ENCODE data around the gene COL15A1.

Gene COL15A1

DNA sequence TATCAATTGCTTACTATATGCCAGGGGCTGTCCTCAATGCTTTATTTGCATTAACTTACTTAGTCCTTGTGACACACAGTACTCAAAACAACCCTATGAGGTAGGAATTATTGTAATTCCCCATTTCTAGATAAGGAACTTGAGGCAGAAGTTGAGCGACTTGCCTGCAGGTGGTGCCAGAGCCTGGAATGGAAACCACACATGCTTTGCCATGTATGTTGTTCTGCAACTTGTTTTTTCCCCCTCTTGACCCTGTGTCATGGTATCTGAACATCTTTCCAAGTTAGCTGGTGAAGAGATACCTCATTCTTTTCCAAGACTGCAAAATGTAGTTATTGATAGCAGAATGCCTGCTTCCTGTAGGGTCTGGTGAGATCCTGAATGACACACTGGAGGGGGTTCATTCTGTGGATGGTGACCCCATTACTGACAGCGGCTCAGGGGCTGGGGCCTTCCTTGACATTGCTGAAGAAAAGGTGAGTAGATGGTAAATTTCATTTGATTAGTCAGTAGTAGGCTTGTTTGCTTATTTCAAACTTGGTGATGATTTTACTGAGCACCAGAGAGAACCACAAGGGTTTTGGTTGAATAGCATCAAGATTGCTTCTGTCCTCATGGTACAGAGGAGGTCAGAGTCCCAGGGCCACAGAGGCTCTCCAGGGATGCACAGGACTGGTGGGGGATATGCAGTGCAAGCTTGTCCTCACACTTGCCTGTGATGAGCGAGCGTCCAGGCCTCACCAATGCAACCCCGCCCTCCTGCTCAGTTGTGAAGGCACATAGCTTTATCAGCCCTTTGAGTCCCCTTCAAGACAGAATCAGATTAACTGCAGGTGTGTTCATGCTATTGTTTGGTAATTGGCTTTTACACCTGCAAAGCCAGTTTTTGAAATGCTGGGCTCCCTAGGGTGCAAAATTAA is 57.0 kb downstream of the COL15A1 start:
- TF ChIP-seq EZH2 (optimal IDR thresholded peaks at IDR 0.05; ENCODE audit: low read depth, low read length), result no peak
- TF ChIP-seq, protein P1, sequence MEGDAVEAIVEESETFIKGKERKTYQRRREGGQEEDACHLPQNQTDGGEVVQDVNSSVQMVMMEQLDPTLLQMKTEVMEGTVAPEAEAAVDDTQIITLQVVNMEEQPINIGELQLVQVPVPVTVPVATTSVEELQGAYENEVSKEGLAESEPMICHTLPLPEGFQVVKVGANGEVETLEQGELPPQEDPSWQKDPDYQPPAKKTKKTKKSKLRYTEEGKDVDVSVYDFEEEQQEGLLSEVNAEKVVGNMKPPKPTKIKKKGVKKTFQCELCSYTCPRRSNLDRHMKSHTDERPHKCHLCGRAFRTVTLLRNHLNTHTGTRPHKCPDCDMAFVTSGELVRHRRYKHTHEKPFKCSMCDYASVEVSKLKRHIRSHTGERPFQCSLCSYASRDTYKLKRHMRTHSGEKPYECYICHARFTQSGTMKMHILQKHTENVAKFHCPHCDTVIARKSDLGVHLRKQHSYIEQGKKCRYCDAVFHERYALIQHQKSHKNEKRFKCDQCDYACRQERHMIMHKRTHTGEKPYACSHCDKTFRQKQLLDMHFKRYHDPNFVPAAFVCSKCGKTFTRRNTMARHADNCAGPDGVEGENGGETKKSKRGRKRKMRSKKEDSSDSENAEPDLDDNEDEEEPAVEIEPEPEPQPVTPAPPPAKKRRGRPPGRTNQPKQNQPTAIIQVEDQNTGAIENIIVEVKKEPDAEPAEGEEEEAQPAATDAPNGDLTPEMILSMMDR (IDR thresholded peaks at IDR 0.05; ENCODE audit: low read length), result peak; percentile 73
- H3K4me1 ChIP-seq (ENCODE audit: low read length), result no peaks in the 10 kb centered on the region
- no peak overlapping the region for H3K9ac ChIP-seq (ENCODE audit: low read length)
- no peak overlapping the region for H3K4me2 ChIP-seq (ENCODE audit: low read depth, low read length)
- H3K9me2 ChIP-seq (replicated peaks; ENCODE audit: insufficient read depth, low read length), result no peaks in the 10 kb centered on the region
- H2AFZ ChIP-seq (ENCODE audit: low read length), result no peak overlapping the region
- H3K4me3 ChIP-seq (ENCODE audit: low read length), result no peak overlapping the region
- DNase-seq, result peak; percentile 55
- no peaks in the 10 kb centered on the region for H3K9me3 ChIP-seq (replicated peaks; ENCODE audit: insufficient read depth, low read length)
- no peaks in the 10 kb centered on the region for H4K20me1 ChIP-seq (ENCODE audit: insufficient read depth, low read length)
- H3K79me2 ChIP-seq (ENCODE audit: low read length), result no peaks in the 10 kb centered on the region
- no peak overlapping the region for H3K27ac ChIP-seq (ENCODE audit: low read length)
- H3K27me3 ChIP-seq (replicated peaks; ENCODE audit: insufficient read depth, low read length), result no peaks in the 10 kb centered on the region; the same call in 1 of the 2 replicates
- H3K36me3 ChIP-seq (replicated peaks; ENCODE audit: insufficient read depth, low read length), result no peaks in the 10 kb centered on the region
- H3F3A ChIP-seq (ENCODE audit: insufficient read depth, low read length), result no peaks in the 10 kb centered on the region

DNA sequence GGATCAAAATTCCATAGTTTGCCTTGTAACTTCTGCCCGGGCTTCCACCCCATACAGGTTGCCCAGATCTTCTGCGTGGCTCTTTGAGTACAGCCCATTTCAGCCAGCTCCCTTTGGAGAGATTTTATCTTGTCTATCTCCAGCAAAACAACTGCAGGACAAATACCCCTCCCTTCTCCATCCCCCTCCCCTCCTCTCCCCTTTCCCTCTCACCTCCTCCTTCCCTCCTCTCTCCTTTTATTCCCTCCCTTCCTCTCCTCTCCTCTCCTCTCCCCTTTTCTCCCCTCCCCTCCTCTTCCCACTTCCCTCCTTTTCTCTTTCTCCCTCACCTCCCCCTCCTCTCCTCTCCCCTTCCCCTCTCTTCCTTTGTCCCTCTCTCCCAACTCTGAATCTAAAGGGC is 58.2 kb downstream of the COL15A1 start:
- H3K36me3 ChIP-seq (replicated peaks; ENCODE audit: insufficient read depth, low read length), result no peaks in the 10 kb centered on the region
- H3K27me3 ChIP-seq (replicated peaks; ENCODE audit: insufficient read depth, low read length), result no peaks in the 10 kb centered on the region; the same call in 1 of the 2 replicates
- no peaks in the 10 kb centered on the region for H3K9me2 ChIP-seq (replicated peaks; ENCODE audit: insufficient read depth, low read length)
- no peak overlapping the region for H3K9ac ChIP-seq (ENCODE audit: low read length)
- H3K4me1 ChIP-seq (ENCODE audit: low read length), result no peaks in the 10 kb centered on the region
- H3K9me3 ChIP-seq (replicated peaks; ENCODE audit: insufficient read depth, low read length), result no peaks in the 10 kb centered on the region
- no peak overlapping the region for H3K4me3 ChIP-seq (ENCODE audit: low read length)
- no peak for DNase-seq
- H3K27ac ChIP-seq (ENCODE audit: low read length), result no peak overlapping the region
- no peaks in the 10 kb centered on the region for H3K79me2 ChIP-seq (ENCODE audit: low read length)
- no peak overlapping the region for H2AFZ ChIP-seq (ENCODE audit: low read length)
- H4K20me1 ChIP-seq (ENCODE audit: insufficient read depth, low read length), result no peaks in the 10 kb centered on the region
- H3K4me2 ChIP-seq (ENCODE audit: low read depth, low read length), result no peak overlapping the region
- no peaks in the 10 kb centered on the region for H3F3A ChIP-seq (ENCODE audit: insufficient read depth, low read length)
- TF ChIP-seq EZH2 (optimal IDR thresholded peaks at IDR 0.05; ENCODE audit: low read depth, low read length), result no peak
- TF ChIP-seq, protein P1 (IDR thresholded peaks at IDR 0.05; ENCODE audit: low read length), result no peak
- TF ChIP-seq EZH2phosphoT487 (IDR thresholded peaks at IDR 0.05; ENCODE audit: low read length), result no peak

DNA sequence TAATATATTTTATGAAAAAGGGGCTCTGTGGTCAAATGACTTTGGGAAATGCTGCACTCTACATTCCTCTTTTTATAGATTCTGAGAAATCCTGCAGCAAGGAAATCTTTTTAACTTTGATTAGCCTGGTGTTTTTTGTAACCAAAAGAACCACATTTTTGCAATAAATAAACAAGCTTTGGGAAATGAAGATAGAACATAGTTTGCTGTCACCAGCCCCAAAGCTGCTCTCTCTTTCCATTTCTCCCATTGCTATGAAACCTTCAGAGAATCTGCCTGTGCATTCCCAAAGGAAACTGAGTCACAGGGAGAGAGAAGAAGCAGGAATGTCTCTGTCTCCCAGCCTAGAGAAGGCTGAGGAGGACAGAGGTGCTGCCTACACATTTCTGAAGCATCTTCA is 59.0 kb downstream of the COL15A1 start:
- no peaks in the 10 kb centered on the region for H4K20me1 ChIP-seq (ENCODE audit: insufficient read depth, low read length)
- H3K36me3 ChIP-seq (replicated peaks; ENCODE audit: insufficient read depth, low read length), result no peaks in the 10 kb centered on the region
- no peaks in the 10 kb centered on the region for H3K79me2 ChIP-seq (ENCODE audit: low read length)
- no peaks in the 10 kb centered on the region for H3K4me1 ChIP-seq (ENCODE audit: low read length)
- no peak overlapping the region for H3K9ac ChIP-seq (ENCODE audit: low read length)
- H3F3A ChIP-seq (ENCODE audit: insufficient read depth, low read length), result no peaks in the 10 kb centered on the region
- H3K27ac ChIP-seq (ENCODE audit: low read length), result no peak overlapping the region
- H3K4me2 ChIP-seq (ENCODE audit: low read depth, low read length), result no peak overlapping the region
- TF ChIP-seq EZH2phosphoT487 (IDR thresholded peaks at IDR 0.05; ENCODE audit: low read length) (no peak), EZH2 (optimal IDR thresholded peaks at IDR 0.05; ENCODE audit: low read depth, low read length) (no peak)
- no peaks in the 10 kb centered on the region for H3K9me2 ChIP-seq (replicated peaks; ENCODE audit: insufficient read depth, low read length)
- H3K4me3 ChIP-seq (ENCODE audit: low read length), result no peak overlapping the region
- H3K27me3 ChIP-seq (replicated peaks; ENCODE audit: insufficient read depth, low read length), result no peaks in the 10 kb centered on the region
- no peaks in the 10 kb centered on the region for H3K9me3 ChIP-seq (replicated peaks; ENCODE audit: insufficient read depth, low read length)
- DNase-seq, result no peak
- H2AFZ ChIP-seq (ENCODE audit: low read length), result no peak overlapping the region

DNA sequence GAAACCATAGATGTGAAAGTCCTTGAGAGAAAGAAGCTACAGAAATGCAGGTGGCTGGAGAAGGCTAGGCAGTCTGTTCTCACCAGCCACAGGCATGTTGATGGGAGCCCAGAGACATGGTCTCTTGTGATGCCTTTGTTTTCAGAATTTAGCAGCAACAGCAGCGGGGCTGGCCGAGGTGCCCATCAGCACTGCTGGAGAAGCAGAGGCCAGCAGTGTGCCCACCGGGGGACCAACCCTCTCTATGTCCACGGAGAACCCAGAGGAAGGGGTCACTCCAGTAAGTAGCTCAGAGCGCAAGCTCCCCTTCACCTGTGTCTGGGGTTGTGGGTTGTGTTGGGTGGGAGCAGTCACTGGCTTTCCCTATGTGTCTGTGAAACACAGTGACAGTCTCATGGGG is 59.6 kb downstream of the COL15A1 start:
- Histone ChIP-seq H3K9me2 (replicated peaks; ENCODE audit: insufficient read depth, low read length) (no peaks in the 10 kb centered on the region), H3F3A (ENCODE audit: insufficient read depth, low read length) (no peaks in the 10 kb centered on the region), H3K79me2 (ENCODE audit: low read length) (no peaks in the 10 kb centered on the region), H3K4me3 (ENCODE audit: low read length) (no peak overlapping the region), H3K4me1 (ENCODE audit: low read length) (no peaks in the 10 kb centered on the region), H3K27ac (ENCODE audit: low read length) (no peak overlapping the region), H3K4me2 (ENCODE audit: low read depth, low read length) (no peak overlapping the region), H3K27me3 (replicated peaks; ENCODE audit: insufficient read depth, low read length) (no peaks in the 10 kb centered on the region), H3K9me3 (replicated peaks; ENCODE audit: insufficient read depth, low read length) (no peaks in the 10 kb centered on the region), H3K9ac (ENCODE audit: low read length) (no peak overlapping the region), H2AFZ (ENCODE audit: low read length) (no peak overlapping the region), H3K36me3 (replicated peaks; ENCODE audit: insufficient read depth, low read length) (no peaks in the 10 kb centered on the region), H4K20me1 (ENCODE audit: insufficient read depth, low read length) (no peaks in the 10 kb centered on the region)
- DNase-seq, result no peak
- TF ChIP-seq EZH2phosphoT487 (IDR thresholded peaks at IDR 0.05; ENCODE audit: low read length) (no peak), EZH2 (optimal IDR thresholded peaks at IDR 0.05; ENCODE audit: low read depth, low read length) (no peak)
- TF ChIP-seq, protein P1 (IDR thresholded peaks at IDR 0.05; ENCODE audit: low read length), result no peak
